ENCODE measurements around the gene CFP. TPM values are rescaled to one million over a fixed set of nuclear protein-coding genes. Genes with fewer than 3 reads are reported as not detected.
A peak's percentile ranks its signal among the peaks of the same experiment; 100 is the strongest.

Gene CFP
- total RNA-seq, 1 experiment from 2014 or later: not detected

DNA sequence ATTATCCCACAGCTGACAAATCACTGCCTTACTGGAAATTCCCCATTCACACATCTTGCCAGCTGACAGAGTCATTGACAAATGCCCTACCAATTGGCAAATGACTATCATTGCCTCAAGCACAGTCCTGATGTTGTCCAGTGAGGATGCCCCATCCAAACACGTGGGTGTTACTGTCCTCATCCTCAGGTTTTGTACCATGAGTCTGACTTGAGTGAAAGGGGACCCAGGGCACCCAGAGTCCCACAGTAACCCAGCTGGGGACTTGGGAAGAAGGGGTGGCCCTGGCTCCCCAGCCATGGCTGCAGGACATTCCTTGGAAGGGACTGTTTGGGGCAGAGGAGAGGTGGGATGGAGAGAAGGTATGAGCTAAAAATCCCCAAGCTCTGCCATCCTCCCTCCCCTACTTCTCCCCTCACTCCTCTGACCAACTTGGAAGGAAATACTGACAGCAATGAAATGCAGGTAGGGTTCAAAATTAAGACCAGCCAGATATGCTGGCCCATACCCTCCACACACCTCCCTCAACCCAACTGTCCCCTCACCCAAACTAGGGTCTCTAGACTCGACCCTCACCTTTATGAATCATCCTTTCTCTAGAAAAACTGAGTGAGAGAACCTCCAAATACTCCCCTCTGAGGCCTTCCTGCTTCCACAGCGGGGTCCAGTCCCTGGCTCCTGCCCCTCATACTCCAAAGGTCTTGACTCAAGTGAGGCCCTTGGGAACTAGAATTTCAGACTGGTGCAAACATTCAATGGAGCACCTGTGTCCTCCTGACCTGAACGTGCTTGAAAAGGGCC is 42.4 kb downstream of the CFP start:
- no peak for DNase-seq
- H3K27me3 ChIP-seq: no peaks in the 10 kb centered on the region
- H3K36me3 ChIP-seq: peaks cover 20% of the 10 kb centered on the region
- no peak overlapping the region for H3K4me3 ChIP-seq
- H3K9me3 ChIP-seq: no peaks in the 10 kb centered on the region

DNA sequence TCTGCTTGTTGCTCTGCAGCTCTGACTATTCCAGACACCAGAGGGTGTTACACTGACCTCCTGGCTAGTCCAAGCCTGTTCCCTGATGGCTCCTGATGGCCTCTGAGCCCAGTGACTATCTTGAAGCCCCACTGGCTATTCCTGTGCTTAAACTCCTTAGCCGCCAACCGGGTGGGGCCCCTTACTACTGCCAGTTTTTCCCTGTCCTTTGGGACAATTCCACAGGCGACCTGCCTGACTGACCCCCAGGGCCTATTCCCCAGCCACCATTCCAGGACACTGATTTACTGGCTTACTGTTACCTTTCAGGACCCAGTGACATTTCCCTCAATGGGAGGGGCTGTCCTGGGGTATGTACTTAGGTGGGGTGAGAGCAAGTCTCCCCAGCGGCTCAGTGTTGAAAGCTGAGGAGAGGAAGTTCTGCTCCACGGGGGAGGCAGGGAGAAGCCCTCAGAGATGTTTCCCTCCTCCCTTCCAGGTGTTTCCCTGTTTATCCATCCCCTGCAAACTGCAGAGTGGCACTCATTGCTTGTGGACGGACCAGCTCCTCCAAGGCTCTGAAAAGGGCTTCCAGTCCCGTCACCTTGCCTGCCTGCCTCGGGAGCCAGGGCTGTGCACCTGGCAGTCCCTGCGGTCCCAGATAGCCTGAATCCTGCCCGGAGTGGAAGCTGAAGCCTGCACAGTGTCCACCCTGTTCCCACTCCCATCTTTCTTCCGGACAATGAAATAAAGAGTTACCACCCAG is 43.5 kb downstream of the CFP start:
- no peak overlapping the region for H3K4me3 ChIP-seq
- H3K9me3 ChIP-seq: no peaks in the 10 kb centered on the region
- H3K36me3 ChIP-seq: peaks cover 20% of the 10 kb centered on the region
- no peaks in the 10 kb centered on the region for H3K27me3 ChIP-seq
- DNase-seq: no peak

DNA sequence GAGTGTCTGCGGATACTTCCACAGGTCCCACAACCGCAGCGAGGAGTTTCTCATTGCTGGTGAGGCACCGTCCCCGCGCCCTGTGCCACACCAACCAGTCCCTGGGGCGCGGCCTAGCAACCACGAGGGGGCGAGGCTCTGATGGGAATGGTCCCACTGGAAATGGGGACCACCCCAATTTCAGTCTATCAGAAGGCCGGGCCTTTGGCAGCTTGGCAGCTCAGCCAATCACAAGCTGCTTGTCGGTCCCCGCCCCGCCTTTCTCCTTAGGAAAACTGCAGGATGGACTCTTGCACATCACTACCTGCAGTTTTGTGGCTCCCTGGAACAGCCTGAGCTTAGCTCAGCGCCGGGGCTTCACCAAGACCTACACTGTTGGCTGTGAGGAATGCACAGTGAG is 44.5 kb downstream of the CFP start:
- no peaks in the 10 kb centered on the region for H3K9me3 ChIP-seq
- no peak for DNase-seq
- H3K27me3 ChIP-seq: no peaks in the 10 kb centered on the region
- H3K4me3 ChIP-seq: no peak overlapping the region
- H3K36me3 ChIP-seq: peaks cover 20% of the 10 kb centered on the region

DNA sequence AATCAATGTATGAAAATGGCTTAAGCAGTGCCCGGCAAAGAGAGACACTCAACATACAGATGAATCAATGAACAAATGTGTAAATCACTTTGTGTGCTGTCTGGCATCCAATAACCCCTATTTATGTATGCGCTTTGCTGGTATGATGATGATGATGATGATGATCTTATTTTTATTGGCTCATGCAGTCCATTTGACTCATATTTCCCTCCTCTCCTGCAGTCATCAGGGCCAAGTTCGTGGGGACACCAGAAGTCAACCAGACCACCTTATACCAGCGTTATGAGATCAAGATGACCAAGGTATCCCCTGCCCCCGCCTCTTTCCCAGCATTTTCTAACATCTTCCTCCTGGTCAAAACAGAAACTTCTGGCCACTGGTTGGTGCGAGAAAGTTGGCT is 45.0 kb downstream of the CFP start:
- Histone ChIP-seq H3K27me3 (no peaks in the 10 kb centered on the region), H3K9me3 (no peaks in the 10 kb centered on the region), H3K4me3 (no peak overlapping the region; the same call in 1 of the 2 replicates), H3K36me3 (peaks cover 20% of the 10 kb centered on the region)
- DNase-seq: no peak

DNA sequence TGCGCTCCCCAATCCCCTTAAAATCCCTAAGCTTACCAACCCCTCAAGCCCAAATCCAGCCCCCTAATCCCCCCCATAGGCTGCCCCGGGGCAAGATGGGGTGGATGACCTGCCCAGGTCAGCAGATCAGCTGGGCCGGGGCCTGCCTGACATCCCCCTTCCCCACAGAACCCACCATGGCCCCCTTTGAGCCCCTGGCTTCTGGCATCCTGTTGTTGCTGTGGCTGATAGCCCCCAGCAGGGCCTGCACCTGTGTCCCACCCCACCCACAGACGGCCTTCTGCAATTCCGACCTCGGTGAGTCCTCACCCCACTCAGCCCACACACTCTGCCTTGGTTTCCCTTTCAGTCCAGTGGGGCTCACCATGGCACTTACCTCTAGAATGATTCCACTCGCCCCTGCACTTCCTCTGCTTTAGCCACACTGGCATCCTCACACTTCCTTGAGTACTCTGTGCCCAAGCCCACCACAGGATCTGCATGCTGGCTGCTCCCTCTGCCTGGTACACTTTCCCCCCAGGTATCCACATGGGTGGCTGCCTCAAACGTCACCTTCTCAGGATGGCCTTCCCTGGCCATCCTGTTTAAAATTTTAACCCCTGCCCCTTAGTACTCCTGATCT is 46.4 kb downstream of the CFP start:
- no peaks in the 10 kb centered on the region for H3K9me3 ChIP-seq
- no peak for DNase-seq
- H3K27me3 ChIP-seq: no peaks in the 10 kb centered on the region
- peak overlapping the region; percentile 84 for H3K4me3 ChIP-seq
- H3K36me3 ChIP-seq: peaks cover 20% of the 10 kb centered on the region

DNA sequence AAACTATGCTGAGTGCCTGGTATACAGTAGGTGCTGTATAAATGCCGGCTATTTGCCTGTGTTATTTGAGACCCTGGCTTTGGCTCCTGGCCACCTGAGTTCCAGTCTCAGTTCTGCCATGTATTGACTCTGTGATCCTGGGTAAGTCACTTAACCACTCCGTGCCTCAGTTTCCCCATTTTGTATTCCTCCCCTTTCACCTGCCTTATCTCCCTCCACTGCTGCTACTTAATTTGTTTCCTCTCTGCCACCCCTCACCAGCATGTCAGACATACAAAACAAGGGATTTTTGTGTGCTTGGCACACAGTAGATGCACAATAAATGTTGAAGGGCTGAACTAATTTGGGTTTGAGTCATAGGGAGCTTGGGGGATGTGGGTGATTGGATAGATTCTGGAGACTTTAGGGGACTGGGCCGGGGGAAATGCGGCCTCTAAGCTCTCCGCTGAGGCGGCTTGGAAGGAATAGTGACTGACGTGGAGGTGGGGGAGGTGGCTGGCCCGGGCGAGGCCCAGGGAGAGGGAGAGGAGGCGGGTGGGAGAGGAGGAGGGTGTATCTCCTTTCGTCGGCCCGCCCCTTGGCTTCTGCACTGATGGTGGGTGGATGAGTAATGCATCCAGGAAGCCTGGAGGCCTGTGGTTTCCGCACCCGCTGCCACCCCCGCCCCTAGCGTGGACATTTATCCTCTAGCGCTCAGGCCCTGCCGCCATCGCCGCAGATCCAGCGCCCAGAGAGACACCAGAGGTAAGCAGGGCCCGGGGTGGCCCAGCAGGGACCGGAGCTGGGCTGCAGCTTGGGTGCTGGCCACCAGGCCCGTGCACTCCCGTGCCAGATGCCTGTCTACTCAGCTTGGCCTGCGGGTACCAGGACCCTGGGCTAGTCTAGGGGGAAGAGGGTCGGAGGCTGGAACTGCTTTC is 47.7 kb downstream of the CFP start, which contains the start of gene TIMP1:
TSS of gene TIMP1 (plus strand) at position 706 of the 917 bp plus-strand sequence. CDS start 980 bp downstream, outside the sequence.
- peak; percentile 96 for DNase-seq
- H3K9me3 ChIP-seq: no peaks in the 10 kb centered on the region
- peaks cover 20% of the 10 kb centered on the region for H3K36me3 ChIP-seq
- H3K4me3 ChIP-seq: peak within 1 kb of the TSS; percentile 84
- no peaks in the 10 kb centered on the region for H3K27me3 ChIP-seq

DNA sequence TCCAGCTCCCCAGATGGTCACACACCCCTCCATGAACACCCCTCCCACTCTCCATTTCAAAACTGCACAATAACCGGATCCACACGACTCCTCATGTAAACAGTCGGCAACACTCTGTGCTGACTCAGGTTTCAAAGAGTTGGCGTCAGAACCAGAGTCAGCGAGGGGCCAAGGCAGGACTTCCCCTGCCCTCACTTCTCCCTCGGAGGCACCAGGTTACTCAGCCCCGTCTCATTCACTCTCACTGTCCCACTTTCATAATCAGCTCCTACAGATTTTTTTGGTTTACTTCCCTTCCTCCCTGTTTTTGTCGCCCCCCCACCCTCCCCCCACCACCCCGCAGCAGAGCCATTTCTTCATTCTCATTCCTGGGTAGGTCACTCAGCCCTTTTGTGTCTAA is 50.2 kb downstream of the CFP start:
- H3K27me3 ChIP-seq: no peaks in the 10 kb centered on the region
- no peak overlapping the region for H3K4me3 ChIP-seq
- H3K36me3 ChIP-seq: peaks cover 7% of the 10 kb centered on the region
- H3K9me3 ChIP-seq: no peaks in the 10 kb centered on the region
- DNase-seq: peak; percentile 78

DNA sequence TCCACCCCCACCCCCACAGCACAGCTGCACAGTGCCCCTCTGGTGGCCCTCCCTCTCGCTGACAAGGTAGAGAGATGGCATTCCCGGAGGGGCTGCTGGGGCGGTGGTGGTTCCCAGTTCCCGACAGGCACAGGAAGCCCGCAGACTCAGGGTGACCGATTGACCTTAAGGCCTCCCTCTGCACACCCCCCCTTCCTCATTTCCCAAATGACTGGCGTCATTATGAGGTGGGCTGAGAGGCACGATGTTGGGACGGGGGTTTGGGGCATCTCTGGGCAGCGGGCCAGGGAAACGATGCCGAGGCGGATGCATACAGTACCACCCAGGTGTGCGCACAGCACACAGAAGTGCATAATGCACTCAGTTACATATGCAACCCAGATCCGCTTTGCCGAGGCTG is 51.0 kb downstream of the CFP start:
- no peak for DNase-seq
- Histone ChIP-seq H3K36me3 (peaks cover 2% of the 10 kb centered on the region), H3K4me3 (no peak overlapping the region), H3K27me3 (no peaks in the 10 kb centered on the region), H3K9me3 (no peaks in the 10 kb centered on the region)

DNA sequence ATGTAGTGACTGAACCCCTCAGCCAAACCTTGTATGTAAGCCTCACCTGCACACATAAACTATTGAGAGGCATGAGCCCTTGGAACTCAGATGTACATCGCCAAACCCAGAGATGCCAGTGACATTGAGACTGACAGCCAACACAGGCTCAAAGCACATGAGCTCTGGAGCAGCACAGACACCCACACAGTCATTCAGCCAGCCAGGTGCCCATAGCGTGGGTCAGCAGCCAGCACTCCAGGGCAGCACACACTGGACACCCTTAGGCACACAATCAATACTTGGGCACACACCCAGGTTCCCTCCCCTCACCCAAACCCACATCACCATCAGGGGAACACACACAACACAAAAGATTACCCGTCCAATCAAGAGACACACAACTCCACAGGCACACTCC is 51.8 kb downstream of the CFP start:
- Histone ChIP-seq H3K4me3 (no peak overlapping the region), H3K36me3 (no peaks in the 10 kb centered on the region), H3K27me3 (no peaks in the 10 kb centered on the region), H3K9me3 (no peaks in the 10 kb centered on the region)
- no peak for DNase-seq

DNA sequence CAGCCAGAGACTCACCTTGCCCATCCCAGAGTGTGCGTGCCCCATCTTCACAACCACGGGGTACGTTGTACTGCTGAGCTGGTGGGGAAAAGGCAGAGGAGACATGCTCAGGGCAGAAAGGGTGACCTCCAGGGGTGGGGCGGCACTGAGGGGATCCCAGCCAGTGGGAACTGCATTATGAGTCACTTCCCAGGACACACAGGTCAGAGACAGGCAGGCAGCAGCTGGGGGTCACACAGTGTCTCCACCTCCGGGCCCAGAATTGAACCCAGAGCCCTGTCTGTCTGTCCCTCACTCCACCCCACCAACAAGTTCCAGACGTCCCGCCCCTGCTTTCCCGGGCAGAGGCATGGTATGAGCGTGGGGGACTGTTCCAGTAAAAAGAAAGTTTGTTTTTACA is 52.3 kb downstream of the CFP start:
- H3K9me3 ChIP-seq: no peaks in the 10 kb centered on the region
- DNase-seq: peak; percentile 15
- H3K27me3 ChIP-seq: no peaks in the 10 kb centered on the region
- no peaks in the 10 kb centered on the region for H3K36me3 ChIP-seq
- no peak overlapping the region for H3K4me3 ChIP-seq

DNA sequence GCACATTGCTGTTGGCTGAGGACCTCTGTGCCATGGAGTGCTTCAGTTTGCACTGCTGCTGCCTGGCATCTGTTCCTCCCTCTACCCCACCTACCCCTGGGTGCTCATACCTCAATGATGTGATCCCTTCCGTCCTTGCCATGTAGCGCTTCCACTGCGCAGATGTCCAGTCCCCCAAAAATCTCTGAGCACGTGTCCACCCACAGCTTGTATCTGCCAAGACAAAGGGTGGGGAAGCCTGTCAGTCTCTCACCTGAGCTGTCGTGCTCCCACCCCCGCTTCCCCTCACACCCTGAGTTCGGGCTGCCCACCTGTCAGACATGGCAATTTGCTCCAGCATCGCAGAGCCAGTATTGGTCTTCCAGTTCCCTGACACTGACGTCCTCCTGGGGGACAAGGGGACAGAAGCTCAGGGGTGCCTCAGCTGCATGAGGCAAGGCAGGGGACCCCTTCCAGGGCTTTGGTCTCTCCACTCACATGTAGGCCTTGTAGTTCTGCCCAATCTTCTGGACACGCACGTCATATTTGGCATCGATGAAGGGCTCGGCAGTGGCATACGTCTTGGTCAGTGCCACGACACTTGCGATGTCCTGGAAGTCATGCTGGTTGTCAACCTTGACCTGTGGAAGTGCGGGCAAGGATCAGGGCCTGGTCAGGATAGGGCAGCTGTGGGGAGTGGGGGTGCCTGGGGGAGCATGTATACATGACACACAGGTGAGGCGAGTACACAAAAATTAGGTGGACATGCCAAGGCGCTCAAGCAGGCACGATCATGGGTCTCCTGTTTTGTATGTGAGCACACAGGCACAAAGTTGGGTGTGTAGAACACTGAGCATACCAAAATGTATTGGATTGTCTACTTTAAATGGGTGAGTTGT is 53.5 kb downstream of the CFP start:
- no peaks in the 10 kb centered on the region for H3K9me3 ChIP-seq
- H3K27me3 ChIP-seq: no peaks in the 10 kb centered on the region
- no peaks in the 10 kb centered on the region; the same call in 1 of the 2 replicates for H3K36me3 ChIP-seq
- DNase-seq: no peak
- H3K4me3 ChIP-seq: no peak overlapping the region

DNA sequence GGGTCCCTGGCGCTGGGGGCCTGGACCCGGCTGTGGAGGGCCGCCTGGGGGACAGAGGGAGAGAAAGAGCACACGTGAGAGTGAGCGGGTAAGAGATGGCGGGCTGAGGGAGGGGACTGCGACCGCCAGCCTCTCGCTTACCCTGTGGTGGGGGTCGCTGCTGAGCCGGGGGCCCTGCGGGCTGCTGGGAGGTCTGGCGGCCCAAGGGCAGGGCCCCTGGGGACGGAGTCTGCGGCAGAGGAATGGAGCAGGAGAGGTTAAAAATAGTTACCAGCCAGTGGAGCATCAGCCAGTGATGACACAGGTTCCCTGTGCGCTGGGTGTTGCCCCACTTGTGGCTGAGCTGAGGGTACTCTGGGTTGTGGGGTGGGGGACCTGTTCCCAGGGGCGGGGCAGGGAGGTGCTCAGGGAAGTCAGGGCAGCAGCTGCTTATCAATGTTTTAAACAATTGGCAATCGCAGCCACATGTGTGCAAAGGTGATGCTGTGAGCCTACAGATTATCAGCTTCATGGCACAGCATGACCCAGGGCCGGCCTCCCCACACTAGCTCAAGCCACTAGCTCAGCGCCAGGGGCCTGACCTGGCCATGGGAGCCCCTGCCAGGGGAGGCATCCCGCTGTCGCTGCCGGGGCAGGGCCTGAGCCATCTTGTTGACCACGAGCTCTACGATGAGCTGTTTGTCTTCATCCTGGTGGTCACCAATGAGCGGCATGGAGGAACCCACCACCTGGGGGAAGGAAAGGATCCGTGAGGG is 55.0 kb downstream of the CFP start:
- Histone ChIP-seq H3K27me3 (no peaks in the 10 kb centered on the region), H3K9me3 (no peaks in the 10 kb centered on the region), H3K4me3 (no peak overlapping the region), H3K36me3 (no peaks in the 10 kb centered on the region; the same call in 1 of the 2 replicates)
- no peak for DNase-seq

DNA sequence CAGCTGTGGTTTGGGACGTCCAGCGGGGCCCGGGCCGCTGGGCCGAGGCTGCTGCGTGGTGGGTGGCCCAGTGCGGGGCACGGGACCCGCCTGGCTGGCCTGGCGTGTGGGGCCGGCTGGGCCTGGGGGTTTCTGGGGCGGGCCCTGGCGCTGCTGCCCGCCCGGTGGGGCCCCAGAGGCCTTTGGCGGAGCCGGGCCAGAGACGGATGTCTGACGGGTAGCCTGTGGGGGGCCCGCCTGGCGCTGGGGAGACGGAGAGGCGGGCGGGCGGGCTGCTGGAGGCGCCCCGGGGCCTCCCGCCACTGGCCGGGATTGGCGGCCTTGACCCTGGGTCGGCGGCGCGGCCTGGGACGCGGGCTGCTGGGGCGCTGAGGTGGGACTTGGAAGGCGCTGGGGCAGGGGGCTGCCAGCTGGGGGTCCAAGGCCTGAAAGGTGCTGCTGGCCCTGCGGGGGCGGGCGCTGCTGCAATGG is 55.6 kb downstream of the CFP start:
- peaks cover 3% of the 10 kb centered on the region; the same call in 1 of the 2 replicates for H3K36me3 ChIP-seq
- DNase-seq: no peak
- no peaks in the 10 kb centered on the region for H3K9me3 ChIP-seq
- no peaks in the 10 kb centered on the region for H3K27me3 ChIP-seq
- H3K4me3 ChIP-seq: no peak overlapping the region

DNA sequence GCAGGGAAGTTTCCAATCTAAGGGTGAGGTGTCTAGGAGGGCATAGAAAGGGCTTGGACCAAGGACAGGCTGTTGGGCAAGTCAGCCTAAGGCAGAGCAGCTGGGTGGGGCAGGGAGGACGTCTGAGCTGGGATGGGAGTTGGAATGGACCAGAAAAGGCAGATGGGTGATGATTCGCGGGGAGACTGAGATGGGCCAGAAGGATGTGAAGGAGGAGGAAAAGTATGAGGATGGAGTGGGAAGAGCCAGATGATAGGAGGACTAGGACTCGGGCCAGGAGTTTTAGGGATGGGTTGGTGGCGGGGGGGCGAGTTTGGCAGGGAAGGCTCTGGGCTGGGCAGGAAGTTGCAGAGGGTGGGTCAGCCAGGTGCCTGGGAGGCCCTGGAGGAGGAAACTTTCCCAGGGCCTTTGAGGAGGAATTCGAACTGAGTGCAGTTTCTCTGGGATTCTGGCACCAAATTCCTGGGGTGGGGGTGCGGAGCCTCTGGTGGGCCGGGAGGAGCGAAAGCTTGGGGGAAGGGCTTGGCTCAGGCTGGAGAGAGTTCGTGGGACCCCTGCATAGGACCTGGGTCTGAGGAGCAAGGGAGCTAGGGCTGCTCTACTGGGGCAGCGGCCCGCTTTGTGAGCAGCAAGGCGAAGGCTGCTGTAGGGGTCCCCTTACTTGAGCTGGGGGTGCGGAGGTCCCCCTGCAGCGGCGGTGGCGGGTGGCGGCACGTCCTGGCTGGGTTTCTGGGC is 56.2 kb downstream of the CFP start:
- Histone ChIP-seq H3K9me3 (no peaks in the 10 kb centered on the region), H3K27me3 (no peaks in the 10 kb centered on the region), H3K4me3 (no peak overlapping the region), H3K36me3 (peaks cover 4% of the 10 kb centered on the region; the same call in 1 of the 2 replicates)
- peak; percentile 75 for DNase-seq
